ENCODE measurements around the gene MAN1C1.

DNA sequence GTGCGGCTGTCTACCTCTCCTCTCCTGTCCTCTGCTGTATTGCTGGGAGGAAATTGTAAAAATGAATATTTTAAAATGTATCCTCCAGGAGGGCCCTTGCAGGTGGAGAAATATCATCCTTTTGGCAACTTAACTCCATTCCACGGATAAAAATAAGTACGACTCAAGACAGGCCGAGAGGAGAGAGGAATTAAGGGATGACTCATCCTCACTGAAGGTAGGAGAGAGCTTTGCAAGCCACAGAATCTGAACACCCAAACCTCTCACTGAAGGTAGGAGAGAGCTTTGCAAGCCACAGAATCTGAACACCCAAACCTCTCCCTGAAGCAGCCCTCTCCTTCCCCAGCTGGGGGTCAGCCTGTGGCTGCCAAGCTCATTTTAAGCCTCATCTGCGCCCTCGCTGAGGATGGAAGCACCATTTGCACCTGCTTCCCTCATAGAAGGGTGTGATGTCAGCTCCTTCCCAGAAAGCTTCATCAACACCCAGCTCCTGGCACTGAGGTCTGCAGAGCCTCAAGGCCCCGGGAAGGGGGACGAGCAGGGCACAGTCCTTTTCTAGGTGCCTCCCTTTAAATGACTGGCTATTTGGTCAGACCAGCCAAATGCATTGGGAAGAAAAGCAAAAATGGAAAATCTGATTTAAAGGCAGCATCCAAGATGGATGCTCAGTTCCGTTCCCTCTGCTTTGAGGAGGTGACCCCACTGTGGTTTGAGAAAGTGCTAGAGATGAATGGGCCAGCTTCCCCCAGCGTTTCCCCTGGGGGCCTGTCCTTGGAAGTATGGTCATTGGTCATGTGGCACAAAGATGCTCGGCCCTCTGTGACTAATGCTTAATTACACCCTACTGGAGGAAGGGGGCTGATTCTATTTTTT lies 170.5 kb downstream of the MAN1C1 start:
- no peak for TF ChIP-seq PPARA (CRISPR knock-in tag; IDR thresholded peaks at IDR 0.05; ENCODE audit: borderline replicate concordance)
- no peak for TF ChIP-seq ISL1 (CRISPR knock-in tag; IDR thresholded peaks at IDR 0.05)
- no peak for TF ChIP-seq ARNTL (CRISPR knock-in tag; IDR thresholded peaks at IDR 0.05; ENCODE audit: borderline replicate concordance, low read depth)
- TF ChIP-seq ZFP3 (CRISPR knock-in tag; IDR thresholded peaks at IDR 0.05) = no peak
- TF ChIP-seq, protein P1, sequence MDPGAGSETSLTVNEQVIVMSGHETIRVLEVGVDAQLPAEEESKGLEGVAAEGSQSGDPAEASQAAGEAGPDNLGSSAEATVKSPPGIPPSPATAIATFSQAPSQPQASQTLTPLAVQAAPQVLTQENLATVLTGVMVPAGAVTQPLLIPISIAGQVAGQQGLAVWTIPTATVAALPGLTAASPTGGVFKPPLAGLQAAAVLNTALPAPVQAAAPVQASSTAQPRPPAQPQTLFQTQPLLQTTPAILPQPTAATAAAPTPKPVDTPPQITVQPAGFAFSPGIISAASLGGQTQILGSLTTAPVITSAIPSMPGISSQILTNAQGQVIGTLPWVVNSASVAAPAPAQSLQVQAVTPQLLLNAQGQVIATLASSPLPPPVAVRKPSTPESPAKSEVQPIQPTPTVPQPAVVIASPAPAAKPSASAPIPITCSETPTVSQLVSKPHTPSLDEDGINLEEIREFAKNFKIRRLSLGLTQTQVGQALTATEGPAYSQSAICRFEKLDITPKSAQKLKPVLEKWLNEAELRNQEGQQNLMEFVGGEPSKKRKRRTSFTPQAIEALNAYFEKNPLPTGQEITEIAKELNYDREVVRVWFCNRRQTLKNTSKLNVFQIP (CRISPR knock-in tag; IDR thresholded peaks at IDR 0.05; ENCODE audit: borderline replicate concordance, low read depth) = no peak
- TF ChIP-seq, protein P2, sequence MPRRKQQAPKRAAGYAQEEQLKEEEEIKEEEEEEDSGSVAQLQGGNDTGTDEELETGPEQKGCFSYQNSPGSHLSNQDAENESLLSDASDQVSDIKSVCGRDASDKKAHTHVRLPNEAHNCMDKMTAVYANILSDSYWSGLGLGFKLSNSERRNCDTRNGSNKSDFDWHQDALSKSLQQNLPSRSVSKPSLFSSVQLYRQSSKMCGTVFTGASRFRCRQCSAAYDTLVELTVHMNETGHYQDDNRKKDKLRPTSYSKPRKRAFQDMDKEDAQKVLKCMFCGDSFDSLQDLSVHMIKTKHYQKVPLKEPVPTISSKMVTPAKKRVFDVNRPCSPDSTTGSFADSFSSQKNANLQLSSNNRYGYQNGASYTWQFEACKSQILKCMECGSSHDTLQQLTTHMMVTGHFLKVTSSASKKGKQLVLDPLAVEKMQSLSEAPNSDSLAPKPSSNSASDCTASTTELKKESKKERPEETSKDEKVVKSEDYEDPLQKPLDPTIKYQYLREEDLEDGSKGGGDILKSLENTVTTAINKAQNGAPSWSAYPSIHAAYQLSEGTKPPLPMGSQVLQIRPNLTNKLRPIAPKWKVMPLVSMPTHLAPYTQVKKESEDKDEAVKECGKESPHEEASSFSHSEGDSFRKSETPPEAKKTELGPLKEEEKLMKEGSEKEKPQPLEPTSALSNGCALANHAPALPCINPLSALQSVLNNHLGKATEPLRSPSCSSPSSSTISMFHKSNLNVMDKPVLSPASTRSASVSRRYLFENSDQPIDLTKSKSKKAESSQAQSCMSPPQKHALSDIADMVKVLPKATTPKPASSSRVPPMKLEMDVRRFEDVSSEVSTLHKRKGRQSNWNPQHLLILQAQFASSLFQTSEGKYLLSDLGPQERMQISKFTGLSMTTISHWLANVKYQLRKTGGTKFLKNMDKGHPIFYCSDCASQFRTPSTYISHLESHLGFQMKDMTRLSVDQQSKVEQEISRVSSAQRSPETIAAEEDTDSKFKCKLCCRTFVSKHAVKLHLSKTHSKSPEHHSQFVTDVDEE (CRISPR knock-in tag; IDR thresholded peaks at IDR 0.05) = no peak
- no peak for TF ChIP-seq GLIS3 (CRISPR knock-in tag; IDR thresholded peaks at IDR 0.05)
- no peak for TF ChIP-seq ZC3H10 (CRISPR knock-in tag; IDR thresholded peaks at IDR 0.05)
- TF ChIP-seq, protein P3, sequence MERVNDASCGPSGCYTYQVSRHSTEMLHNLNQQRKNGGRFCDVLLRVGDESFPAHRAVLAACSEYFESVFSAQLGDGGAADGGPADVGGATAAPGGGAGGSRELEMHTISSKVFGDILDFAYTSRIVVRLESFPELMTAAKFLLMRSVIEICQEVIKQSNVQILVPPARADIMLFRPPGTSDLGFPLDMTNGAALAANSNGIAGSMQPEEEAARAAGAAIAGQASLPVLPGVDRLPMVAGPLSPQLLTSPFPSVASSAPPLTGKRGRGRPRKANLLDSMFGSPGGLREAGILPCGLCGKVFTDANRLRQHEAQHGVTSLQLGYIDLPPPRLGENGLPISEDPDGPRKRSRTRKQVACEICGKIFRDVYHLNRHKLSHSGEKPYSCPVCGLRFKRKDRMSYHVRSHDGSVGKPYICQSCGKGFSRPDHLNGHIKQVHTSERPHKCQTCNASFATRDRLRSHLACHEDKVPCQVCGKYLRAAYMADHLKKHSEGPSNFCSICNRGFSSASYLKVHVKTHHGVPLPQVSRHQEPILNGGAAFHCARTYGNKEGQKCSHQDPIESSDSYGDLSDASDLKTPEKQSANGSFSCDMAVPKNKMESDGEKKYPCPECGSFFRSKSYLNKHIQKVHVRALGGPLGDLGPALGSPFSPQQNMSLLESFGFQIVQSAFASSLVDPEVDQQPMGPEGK (CRISPR knock-in tag; IDR thresholded peaks at IDR 0.05; ENCODE audit: borderline replicate concordance) = no peak

Measured in SK-N-SH treated with all-trans-retinoic acid at 6 μM for 48 hours (cell line).